AG04450 (cell line): ENCODE results near the gene WNT1. TPM values are rescaled to one million over a fixed set of nuclear protein-coding genes. Genes with fewer than 3 reads are reported as not detected.
A peak's percentile ranks its signal among the peaks of the same experiment; 100 is the strongest.

Experiments used
- CTCF ChIA-PET: fragments of 300-600, 350-600 bp; formaldehyde crosslinking; extraction: SDS; loops from one replicate; lab custom pipeline; 2022; ENCODE audit warnings: antibody characterized with exemption, inconsistent platforms; lab: Charles Lee
- POLR2A ChIA-PET: fragments of 350-600 bp; formaldehyde crosslinking; extraction: SDS; loops from one replicate; lab custom pipeline; 2021; ENCODE audit warnings: antibody characterized with exemption, inconsistent platforms; lab: Yijun Ruan, JAX
- DNase-seq: peaks from one replicate; pipeline ENCODE4 v3.0.0-alpha.2; 2011; ENCODE audit warnings: low read depth, low spot score
- H3K27ac ChIP-seq: one replicate; pipeline ENCODE4 v1.5.1; 2012; ENCODE audit warnings: low read depth, low read length, control low read depth
- H3K27me3 ChIP-seq: one replicate; pipeline ENCODE4 v1.6.0; 2012; ENCODE audit warnings: low read length; ENCODE audit not compliant: control insufficient read depth, insufficient read depth
- H3K4me3 ChIP-seq: 2 replicates; pipeline ENCODE4 v1.5.1; 2011; ENCODE audit warnings: mild to moderate bottlenecking, low read depth, low read length, control low read depth
- H3K9me3 ChIP-seq: 2 replicates; pipeline ENCODE4 v1.5.1; 2012; ENCODE audit warnings: low read length; ENCODE audit not compliant: control insufficient read depth, insufficient read depth
- CTCF ChIP-seq: IDR thresholded peaks from 2 replicates; pipeline ENCODE4 v1.5.1; 2011; ENCODE audit warnings: low read depth, low read length, control low read depth, inconsistent platforms
- polyA plus RNA-seq: library from polyadenylated mRNA; depleted of rRNA; stranded (reverse); fragments of >200 nt; gene quantifications from 2 replicates; pipeline ENCODE4 v1.2.3, GENCODE V29; 2011

WNT1 gene
- polyA plus RNA-seq, 1 experiment = not detected

- no peak overlapping the region for H3K4me3 ChIP-seq
- POLR2A ChIA-PET = interaction anchor here (0.7 kb wide), 2 partner anchors 48 to 68 kb away, joined by 4 to 6 read pairs; partner anchors contain the start of gene RND1
- H3K27me3 ChIP-seq = no peaks in the 10 kb centered on the region
- CTCF ChIA-PET = interaction anchor here (0.6 to 9.7 kb wide), 5 partner anchors 8 to 180 kb away, joined by 3 to 140 read pairs (median 4); partner anchors contain the start of genes ARF3, DDX23 and FKBP11
- no peak for TF ChIP-seq CTCF
- no peaks in the 10 kb centered on the region for H3K9me3 ChIP-seq
- no peak overlapping the region for H3K27ac ChIP-seq
- no peak for DNase-seq
These were observed 44.3 kb upstream of the WNT1 start for GRCh38 chr12:48933664-48934311.

- POLR2A ChIA-PET = interaction anchor here (0.5 to 0.7 kb wide), 2 partner anchors 14 to 47 kb away, joined by 6 to 8 read pairs; no protein-coding TSS in a partner anchor
- TF ChIP-seq CTCF = peak; percentile 46
- H3K9me3 ChIP-seq = no peaks in the 10 kb centered on the region
- CTCF ChIA-PET = interaction anchor here (0.7 to 9.7 kb wide), 7 partner anchors 8 to 82 kb away, joined by 3 to 140 read pairs (median 4); partner anchors contain the start of genes ARF3, DDX23 and FKBP11
- H3K4me3 ChIP-seq = no peak overlapping the region
- DNase-seq = no peak
- no peak overlapping the region for H3K27ac ChIP-seq
- H3K27me3 ChIP-seq = no peaks in the 10 kb centered on the region
These were observed 43.8 kb upstream of the WNT1 start for GRCh38 chr12:48934312-48934706.

GRCh38 chr12:48936379-48936979 is 41.6 kb upstream of the WNT1 start:
- H3K4me3 ChIP-seq = no peak overlapping the region
- ChIA-PET CTCF (interaction anchor here (0.6 to 9.7 kb wide), 41 partner anchors 9 to 183 kb away, joined by 3 to 140 read pairs (median 4); partner anchors contain the start of genes ARF3, DDX23 and FKBP11), POLR2A (interaction anchor here (1.0 to 2.2 kb wide), 3 partner anchors 11 to 84 kb away, joined by 3 to 8 read pairs (median 4); partner anchors contain the start of genes DDX23 and FKBP11)
- DNase-seq = peak; percentile 59
- TF ChIP-seq CTCF = peak; percentile 95
- H3K9me3 ChIP-seq = no peaks in the 10 kb centered on the region
- no peaks in the 10 kb centered on the region for H3K27me3 ChIP-seq
- no peak overlapping the region for H3K27ac ChIP-seq

- POLR2A ChIA-PET = interaction anchor here (2.2 kb wide), 1 partner anchor 12 kb away, joined by 8 read pairs; the partner anchor contains the start of gene FKBP11
- no peak overlapping the region for H3K27ac ChIP-seq
- no peaks in the 10 kb centered on the region for H3K27me3 ChIP-seq
- H3K4me3 ChIP-seq = no peak overlapping the region
- DNase-seq = no peak
- CTCF ChIA-PET = interaction anchor here (0.9 to 9.7 kb wide), 15 partner anchors 9 to 85 kb away, joined by 3 to 140 read pairs (median 6); partner anchors contain the start of genes ARF3, DDX23 and FKBP11
- TF ChIP-seq CTCF = peak; percentile 22; the same call in 1 of the 2 replicates
- no peaks in the 10 kb centered on the region for H3K9me3 ChIP-seq
These were observed 41.0 kb upstream of the WNT1 start for GRCh38 chr12:48937170-48937569.
